ENCODE measurements around the gene HOXB4. TPM values are rescaled to one million over a fixed set of nuclear protein-coding genes. Genes with fewer than 3 reads are reported as not detected.

Gene HOXB4
- total RNA-seq, 1 donor from 2014 or later: 1.2 TPM

DNA sequence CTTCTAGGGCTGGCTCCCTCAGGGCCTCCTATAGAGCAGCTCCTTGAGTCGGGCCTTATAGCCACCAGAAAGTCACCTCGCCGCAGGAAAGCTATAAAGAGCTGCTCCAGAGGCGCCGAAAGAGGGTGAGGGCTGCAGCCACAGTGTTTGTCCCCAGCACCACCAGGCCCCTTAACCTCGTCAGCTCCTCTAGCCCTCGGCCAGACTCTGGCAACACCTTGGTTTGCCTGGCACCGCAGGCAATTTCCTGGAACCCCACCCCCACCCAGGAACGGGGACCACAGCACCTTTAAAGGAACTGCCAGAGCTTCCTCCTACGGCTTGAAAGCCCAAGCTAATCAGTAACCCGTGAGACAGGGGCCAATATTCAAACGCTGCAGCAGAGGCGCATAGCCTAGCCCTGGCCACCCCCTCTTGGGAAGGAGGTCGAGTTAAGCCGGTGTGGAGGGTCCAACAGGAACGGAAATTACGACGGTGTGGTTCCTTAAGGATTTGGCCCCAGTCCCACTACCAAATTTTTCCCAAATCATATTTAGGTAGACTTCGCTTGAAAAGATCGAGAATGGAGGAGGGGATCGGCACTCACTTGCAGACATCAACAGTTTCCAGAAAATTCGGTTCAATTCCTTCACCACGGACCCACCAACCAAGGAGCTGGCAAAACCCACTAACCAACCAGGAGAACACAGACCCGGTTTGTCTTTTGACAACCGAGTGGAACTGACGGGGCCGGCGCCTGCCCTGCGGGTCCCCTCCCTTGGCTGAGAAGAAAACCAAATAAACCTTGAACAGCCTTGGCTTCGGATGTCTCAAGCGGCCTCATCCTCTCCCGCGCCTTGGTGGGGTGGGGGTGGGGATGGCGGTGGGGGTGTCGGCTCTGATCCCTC lies 23.6 kb upstream of the HOXB4 start:
- DNase-seq (ENCODE audit: low read depth in 2 of 2): no peak

DNA sequence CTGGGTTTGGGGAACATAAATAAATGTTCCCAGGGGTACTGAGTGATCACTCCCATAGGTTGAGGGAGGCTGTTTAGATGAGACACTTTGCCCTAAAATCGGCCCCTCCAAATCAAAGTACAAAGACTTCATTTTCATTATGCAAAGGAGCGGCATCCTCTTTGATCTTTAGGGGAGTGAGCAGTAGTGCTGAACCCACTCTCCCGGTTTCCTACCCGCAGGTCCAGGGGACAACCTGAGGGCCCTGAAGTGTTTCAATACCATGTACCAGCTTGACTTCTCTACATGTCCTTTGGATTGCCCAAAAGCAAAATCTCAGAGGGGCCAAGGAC lies 23.0 kb upstream of the HOXB4 start:
- DNase-seq (ENCODE audit: low read depth in 2 of 2): no peak

DNA sequence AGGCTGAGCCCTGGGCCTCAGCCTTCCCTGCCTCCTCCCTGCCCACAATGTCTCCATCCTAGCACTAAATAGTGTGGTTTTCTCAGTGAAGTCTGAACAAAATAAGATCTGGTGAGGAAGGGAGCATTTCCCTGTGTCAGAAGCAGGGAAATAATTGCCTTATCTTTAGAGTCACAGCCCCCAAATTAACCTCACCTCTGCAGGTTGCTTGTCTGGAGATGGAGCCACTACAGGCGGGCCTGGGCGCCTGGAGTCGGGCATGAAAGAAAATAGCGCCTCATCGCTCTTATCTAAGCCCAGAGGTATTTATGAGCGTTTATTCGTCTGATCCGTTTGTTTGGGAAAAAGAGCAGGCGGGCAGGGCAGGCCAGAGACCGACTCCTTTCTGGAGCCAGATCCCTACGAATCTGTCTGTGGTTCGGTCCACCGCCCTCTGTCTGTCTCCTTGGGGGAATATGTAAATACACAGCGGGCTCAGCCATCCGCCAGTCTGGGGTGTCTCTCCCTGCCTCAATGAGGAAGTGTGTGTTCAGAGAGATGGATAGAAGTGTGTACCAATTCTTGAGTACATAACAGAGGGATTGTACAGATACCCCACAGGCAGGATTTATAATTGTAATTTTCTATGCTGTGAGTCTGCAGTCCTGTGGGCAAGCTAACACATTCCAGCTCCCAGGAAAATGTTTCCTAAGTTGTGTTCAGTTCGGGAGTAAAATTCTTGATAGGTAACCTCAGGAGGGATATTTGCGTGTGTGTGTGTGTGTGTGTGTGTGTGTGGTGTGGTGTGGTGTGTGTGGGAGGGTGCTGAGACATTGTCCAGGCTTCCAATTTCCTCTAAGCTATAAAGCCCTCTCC lies 22.3 kb upstream of the HOXB4 start:
- DNase-seq (ENCODE audit: low read depth in 2 of 2): no peak

DNA sequence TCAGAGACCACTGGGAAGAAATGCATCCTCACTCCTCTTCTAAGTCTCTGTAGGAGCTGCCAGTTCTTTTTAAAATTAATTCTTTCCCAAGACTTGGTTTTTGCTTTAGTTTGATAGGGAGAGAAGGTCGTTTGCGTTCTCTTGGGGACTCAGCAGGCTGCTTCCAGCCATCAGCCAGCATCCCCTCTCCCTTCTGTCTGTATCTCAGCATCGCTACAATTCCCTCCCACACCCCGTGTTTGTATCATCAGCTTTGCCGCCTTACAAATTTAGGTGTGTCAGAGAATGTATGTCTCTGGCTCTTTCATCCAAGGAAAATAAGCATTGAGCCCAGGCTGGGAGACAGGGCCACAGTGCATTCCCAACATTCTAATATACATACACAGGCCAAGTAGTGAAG lies 21.2 kb upstream of the HOXB4 start:
- DNase-seq (ENCODE audit: low read depth in 2 of 2): no peak

DNA sequence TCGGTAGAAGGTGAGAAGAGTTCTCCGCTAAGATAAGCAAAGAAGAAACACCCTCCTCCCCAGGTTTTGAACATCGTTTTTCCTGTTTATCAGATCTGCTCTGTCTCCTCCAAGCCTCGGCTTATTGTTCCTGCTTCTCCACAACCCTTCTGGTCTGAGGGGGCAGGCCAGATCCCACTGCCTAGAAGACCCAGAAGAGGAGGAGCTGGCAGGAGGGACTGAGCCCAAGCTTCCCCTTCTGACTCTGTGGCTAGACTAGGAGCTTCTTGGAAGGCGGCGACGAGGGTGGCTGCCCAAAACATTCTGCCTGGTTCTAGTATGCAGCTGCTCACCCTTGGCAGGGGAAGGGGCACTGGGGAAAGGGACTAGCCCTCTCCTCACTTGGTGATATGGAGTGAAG lies 20.6 kb upstream of the HOXB4 start:
- no peak for DNase-seq (ENCODE audit: low read depth in 2 of 2)

DNA sequence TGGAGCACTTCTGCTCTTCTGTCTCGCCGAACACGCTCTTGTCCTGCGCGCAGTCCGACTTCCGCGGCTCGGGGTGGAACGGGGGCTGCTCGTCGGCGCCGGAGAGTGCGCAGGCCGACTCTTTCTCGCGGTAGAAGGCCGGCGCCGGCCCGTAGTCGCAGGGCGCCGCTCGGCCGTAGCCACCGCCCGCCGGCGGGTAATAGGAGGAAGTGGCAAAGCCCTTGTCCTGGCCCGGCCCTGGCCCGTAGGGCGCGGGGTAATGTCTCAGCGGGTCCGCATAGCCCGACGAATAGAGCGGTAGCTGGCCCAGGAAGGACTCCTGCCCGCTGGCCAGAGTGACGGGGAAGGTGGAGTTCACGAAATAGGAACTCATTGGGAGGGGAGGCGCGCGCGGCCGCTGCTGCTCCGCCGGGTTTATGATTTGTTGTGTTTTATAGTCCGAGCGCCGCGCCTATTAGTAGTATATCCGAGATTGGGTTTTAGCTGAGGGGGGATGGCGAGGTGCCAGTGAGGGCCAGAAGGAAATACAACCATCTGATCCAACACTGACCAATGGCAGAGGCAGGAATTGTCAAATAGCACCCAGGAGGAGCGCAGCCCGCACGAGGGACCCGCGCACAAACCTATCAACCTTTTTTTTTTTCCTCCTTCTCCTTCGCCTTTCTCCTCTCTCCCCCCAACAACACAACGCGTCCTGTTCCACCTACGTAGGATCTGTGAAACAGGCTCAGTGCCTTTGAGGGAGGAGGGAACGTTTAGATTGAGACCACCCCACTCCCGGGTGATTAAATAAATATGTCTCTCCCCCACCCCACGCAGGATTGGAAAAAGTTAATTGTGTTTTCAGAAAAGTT lies 19.9 kb upstream of the HOXB4 start:
- peak; percentile 58 to 66 for DNase-seq (ENCODE audit: low read depth in 2 of 2)

DNA sequence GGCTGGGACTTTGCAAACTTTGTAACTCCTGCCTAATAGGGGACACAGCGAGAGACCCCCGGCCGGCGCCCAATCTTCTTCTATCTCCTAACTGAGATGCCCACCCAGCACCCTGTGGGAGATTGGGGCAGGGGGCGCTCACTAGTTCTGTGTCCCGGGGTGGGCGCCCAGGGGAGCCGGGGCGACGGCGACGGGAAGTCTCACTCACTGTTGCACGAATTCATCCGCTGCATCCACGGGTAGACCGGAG lies 19.3 kb upstream of the HOXB4 start:
- no peak for DNase-seq (ENCODE audit: low read depth in 2 of 2)

DNA sequence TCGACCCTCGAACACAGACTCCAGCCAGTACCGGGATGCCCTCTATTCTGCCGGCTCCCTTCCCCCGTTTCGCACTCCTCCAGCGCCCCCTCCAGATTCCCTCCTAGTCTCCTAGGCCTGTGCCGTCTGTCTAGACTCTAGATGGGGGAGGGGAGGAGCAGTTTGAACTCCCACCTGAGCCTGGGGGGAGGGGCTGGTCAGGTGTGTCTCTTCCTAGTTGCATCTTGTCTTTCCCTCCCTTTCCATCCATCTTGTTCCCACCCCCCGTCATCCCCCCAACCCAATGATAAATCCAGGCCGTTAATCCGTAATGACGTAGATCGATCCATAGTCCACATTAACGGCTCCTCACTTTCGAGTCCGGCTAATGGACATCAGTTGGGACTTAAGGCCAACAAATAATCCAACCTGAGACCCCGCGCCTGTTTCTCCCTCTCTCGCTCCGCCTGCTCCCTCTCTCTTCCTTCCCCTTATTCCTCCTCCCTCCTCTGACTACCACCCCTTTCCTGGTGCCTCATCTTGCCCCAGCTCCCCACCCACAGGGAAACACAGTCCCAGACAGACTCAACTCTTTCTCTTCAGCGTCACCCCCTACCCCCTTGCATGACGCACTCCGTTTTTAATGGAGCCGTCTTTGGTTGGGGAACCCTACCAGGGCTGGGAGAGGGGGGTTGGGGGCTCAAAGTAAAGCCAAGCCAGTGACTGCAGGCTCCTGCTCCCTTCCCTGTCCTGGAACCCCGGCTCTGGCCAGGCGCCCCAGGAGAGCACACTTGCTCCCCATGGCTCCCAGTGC lies 18.8 kb upstream of the HOXB4 start:
- peak in 1 of 2 donors; percentile 42 for DNase-seq (ENCODE audit: low read depth in 2 of 2)

DNA sequence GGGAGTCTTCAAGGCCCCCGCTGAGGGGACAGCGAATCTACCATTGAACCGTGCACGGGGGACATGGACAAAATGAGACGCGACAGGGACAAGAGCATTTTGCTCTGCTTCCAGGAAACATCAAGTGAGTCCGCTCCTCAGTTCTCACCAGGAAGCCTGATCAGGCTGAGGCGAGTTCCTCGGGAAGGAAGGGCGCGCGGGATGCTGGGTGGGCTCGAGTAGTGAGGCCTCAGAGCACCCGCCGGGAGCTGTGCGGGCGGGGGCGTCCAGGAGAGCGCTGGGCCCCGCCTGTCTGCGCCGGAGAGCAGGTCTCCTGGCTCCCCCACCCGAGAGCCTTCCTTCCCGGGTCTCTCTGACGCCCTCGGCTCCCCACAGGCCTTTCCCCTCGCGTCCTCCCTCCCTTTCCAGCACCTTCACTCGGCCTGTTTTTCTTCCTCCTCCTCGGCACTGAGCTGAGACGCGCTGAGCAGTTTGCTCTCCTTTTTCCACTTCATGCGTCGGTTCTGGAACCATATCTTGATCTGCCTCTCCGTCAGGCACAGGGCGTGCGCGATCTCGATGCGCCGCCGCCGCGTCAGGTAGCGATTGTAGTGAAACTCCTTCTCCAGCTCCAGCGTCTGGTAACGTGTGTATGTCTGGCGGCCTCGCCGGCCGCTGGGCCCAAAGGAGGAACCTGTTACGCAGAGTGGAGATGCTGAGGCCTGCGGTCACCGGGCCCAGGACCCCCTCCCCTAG lies 18.0 kb upstream of the HOXB4 start:
- peak in 1 of 2 donors; percentile 33 for DNase-seq (ENCODE audit: low read depth in 2 of 2)

DNA sequence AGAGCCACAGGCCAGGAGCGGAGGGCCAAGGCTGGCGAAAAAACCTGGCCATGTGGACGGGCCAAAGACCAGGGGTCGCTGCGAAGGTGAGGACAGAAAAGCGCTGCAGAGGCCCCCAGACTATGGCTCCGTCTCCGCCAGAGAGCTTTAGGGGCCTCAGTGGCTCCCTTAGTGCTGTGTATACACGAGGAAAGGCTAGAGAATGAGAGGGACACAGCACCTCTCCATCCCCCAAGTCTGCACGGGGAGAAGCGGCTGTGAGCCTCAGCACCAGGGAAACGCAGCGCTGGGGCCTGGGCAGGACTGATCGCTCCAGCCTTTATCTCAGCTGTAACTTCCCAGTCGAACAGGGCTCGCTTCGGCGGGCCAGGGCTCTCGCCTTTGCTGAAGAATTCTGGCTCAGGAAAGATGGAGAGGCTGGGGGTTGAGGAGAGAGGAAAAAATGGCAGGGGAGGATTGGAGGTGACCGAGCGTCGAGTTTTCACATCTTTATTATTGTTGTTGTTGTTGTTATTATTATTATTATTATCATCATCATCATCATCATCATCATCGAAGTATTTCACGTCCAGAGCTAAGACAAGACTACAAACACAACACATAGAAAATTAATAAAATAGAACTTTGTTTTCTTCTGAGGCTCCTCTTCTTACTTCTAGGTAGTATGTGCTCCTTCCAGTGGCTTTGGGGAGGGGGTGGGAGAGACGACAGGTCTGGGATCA lies 17.3 kb upstream of the HOXB4 start:
- DNase-seq (ENCODE audit: low read depth in 2 of 2): no peak

DNA sequence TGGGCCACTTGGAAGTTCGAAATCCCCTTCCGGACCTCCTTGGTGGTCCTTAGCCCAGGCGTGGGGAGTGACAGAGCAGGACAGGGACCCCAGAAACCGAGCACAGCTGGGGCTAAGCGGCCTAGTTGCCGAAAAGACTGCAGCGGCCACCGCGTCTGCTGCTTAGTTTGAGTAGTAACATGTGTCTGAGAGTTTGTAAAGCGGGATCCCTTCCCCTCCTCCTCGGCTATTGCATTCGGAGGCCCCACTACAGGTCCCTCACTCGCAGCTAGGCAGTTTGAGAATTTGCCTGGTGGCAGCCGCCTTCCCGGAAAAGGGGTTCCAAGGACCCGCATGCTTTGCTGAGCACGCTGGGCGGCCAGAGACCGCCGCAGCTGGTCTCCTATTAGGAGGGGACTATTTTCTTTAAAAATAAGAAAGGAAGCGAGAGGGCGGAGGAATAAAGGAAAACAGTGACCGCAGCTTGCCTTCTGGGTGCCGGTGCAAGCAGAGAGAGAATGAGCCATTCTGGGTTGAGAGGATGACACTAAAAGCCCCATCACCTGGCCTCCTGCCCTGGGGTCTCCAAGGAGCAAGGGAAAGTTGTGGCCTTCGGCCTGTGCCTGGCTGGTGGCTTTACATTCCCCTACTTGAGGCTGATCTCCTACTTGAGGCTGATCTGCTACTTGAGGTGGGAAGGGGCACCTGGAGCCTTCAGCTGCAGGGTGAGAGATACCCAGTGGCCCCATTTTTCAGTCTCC lies 16.6 kb upstream of the HOXB4 start:
- no peak for DNase-seq (ENCODE audit: low read depth in 2 of 2)

DNA sequence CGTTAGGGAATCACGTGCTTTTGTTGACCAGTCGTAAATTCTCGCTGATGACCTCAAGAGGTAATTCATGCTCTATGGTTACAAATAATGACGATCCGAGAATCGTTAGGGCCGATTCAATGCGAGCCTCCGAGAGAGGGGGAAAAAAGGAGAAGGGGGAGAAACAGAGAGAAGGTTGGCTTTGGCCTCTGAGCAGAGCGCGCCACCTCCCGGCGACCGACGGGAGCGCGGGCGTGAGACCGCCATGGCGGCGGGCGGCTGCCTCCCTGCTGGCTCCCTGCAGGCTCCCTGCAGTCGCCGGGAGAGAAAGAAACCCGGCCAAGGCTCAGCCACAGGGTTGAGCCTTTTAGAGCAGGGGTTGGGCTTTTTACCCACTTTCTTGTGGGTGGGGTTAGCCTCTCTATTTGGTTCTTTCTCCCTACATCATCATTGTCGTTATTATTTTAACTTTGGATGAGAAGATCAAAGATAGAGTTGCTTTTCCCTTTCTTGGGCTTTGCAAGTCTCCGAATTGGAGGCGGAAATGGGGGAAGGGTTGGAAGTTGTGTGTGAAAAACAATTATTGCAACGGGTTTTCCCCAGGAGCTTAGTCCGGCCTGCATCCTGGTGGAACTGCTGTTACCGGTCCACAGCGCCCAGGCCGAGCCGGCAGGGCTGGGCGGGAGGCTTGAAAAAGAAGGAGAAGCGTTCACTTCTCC lies 15.8 kb upstream of the HOXB4 start:
- DNase-seq (ENCODE audit: low read depth in 2 of 2): peak; percentile 79 to 87

DNA sequence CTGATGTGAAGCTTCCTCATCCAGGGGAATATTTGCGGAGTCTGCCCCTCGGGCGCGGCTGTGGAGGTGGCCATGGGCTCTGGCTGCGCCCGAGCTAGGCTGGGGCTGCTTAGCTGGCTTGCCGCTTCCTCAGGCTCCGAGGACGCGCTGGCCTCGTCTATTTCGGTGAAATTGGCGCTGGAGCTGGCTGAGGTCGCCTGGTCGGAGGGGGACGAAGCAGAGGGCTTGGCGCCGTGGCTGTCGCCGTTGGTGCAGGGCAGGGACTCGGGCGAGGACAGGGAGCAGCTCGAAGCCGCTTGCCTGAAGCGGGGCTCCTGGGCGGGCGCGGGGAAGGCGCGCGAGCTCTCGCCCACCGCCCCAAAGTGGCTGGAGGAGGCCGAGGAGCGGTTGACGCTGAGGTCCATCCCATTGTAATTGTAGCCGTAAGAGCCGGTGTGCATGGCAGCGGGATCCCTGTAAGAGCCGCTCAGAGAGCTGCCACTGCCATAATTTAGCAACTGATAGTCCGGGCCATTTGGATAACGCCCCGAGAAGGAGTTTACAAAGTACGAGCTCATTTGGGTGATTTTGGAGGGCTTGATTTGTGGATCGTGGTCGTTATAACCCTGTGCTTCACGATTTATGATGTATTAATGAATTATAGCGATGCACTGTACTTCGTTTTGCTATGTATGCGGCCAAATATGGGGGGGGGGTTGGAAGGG lies 15.1 kb upstream of the HOXB4 start, which contains the start of gene HOXB5:
Gene HOXB5 (minus strand): TSS at position 654 of the 704 bp plus-strand sequence. CDS start 97 bp downstream, at position 557.
- peak; percentile 42 to 49 for DNase-seq (ENCODE audit: low read depth in 2 of 2)

DNA sequence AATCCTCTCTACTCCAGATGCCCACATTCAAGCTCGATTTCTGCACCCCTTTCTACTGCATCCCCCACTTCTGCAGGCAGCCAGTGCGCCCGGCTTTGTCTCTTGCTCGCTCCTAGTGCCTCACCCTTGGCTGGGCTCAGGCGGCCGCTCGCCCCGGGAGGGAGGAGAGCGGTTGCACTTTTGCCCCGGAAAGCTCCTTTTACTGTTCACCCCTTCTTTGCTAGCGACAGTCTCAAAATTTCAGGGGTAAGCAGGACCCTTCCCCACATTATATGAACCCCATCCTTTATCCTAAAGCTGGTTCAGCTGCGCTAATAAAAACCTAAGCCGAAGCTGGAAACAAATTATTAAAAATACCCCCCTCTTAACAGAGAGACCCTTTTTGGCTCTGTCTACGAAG lies 14.4 kb upstream of the HOXB4 start:
- DNase-seq (ENCODE audit: low read depth in 2 of 2): peak in 1 of 2 donors; percentile 33

DNA sequence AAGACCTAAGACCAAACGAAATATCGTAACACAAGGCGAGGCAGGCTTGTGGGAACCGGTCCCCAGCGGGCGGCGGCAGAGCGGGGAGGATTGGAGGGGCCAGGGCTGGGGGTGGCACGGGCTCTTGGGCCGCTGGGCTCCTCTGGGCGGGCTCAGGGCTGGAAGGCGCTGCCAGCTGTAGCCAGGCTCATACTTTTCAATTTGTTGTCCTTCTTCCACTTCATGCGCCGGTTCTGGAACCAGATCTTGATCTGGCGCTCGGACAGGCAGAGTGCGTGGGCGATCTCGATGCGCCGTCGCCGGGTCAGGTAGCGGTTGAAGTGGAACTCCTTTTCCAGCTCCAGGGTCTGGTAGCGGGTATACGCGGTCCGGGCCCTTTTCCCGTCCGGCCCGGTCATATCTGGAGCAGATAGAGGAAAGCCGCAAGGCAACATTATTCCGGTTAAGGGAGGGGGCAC lies 13.9 kb upstream of the HOXB4 start:
- no peak for DNase-seq (ENCODE audit: low read depth in 2 of 2)

DNA sequence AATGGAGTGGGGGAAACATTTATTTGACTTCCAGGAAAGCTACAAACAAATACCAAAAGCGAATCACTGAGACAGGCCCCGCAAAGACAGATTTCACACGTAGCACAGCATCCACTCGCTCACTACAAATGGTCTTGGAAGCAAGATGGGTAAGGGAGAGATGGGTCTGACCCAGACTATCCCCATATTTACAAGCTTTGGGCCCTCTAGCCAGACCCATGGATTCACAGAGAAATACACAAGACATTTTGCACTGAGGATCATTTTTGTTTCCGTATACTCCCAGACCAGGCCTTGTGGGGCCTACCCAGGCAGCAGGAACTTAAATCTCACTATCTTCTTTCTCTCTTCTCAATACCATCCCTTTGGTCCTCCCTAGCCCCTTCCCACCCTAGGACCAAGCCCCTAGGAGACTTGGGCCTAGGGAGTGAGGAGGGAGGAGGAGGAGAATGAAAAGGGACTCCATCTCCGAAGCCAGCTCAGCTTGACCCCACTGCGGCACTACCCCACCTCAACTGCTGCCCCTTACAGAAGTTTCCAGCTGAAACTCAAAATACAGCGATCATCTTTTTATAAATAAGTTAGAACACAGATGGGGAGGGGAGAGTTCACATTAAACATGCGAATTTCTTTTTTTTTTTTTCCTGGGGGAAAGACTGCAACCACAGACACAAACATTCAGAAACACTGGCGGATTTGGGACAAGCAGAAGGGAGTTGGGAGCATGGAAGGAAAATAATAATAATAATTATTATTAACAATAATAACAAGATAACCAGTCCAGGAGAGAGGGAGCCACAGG lies 13.3 kb upstream of the HOXB4 start:
- no peak for DNase-seq (ENCODE audit: low read depth in 2 of 2)
